GM19035 (cell line): ENCODE results near the gene LENG1.

Experiments
- ATAC-seq: cut with Tn5 transposase; IDR thresholded peaks from one replicate; pipeline ENCODE4 v1.9.1; 2021; ENCODE audit not compliant: unreplicated experiment

Gene LENG1

DNA sequence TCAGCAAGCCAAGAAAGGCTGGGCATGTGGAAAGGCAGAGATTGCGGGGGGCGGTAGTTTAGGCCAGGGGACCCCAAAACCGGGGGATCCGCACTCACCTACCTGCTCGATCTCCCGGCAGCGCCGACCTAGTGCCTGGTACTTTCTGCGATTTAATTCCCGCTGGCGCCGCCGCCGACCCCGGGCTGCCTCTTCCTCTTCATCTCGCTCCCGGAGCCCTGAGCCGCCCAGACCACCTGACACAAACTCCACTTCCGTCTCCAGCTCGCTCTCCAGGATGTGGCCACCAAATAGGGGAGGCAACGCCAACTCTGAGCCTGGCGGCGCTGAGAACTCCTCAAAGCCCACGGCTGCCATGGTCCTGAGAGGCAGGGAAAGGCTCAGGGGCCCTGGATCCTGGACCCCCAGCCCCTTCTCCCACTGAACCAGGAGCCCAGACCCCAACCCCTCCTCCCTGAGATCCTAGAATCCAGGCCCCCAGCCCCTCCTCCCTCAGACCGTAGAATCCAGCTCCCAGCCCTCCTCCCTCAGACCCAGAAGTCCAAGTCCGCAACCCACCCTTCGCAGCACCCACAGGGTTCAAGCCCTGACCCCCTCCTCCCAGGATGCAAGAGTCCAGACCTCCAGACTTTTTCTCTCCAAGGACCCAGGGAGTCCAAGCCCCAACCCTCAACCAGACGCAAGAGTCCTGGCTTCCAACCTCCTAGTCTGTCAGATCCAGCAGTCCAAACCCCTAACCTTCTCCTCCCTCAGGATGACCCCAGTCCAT is 45.0 kb downstream of the LENG1 start:
- ATAC-seq, result no peak

DNA sequence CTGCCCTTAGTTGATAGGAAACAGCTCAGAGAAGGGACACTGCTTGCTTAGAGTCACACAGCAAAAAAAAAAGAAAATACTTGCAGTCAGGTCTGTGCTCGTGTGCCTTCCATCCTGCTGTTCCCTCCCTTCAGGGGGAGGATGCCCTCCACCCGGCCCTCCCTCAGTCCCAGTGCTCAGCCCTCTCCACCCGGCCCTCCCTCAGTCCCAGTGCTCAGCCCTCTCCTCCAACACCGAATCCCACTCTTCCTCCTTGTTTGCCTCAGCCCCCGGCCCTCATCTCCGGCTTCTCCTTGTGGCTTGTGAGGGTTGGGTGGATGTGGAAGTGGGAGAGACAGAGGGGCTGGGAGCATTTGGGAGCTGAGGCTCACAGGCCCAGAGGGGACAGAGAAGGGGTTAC is 49.9 kb downstream of the LENG1 start:
- ATAC-seq, result no peak

DNA sequence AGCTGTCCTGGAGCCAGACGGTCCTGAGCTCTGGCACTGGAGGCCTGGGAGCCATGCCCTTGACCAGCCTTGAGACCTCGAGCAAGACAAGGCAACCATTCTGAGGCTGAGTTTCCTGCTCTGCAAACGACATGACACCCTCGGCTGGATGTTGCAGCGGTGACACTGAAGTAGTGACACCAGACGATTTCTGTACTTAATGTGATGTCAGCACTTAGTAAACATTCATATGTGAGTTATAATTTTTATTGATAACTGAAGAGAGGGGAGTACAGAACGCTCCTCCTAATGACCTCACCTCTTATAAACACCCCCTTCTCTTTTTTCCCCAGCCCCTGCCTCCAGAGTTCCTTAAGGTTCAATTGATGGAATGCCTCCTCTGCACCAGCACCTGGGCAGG is 51.0 kb downstream of the LENG1 start:
- no peak for ATAC-seq

DNA sequence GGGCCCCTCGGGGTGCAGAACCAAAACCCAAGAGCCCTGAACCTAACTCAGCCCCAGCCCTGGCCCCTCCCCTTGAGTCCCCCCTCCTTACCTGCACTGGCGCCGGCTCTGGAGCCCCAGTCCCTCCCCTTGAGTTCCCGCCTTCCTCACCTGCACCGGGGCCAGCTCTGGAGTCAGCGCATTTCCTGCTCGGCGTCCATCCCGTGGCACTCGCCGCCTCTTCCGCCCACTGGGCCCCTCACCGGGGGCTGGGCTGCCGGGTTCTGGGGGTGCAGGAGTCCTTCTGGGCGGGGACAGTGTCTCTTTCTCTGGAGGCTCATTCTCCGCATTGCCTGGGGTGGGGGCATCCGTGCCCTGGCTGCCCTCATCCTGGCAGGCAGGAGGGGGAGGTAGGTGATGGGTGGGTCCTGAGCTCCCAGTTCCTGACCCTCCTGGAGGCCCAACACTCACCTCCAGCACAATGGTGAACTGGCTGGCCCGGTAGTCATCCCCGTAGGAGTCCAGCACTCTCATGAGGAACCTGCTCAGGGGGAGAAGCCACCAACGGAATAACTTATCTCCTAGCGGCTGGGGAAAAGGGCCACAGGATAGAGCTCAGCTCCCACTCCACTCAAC is 51.5 kb downstream of the LENG1 start:
- no peak for ATAC-seq

DNA sequence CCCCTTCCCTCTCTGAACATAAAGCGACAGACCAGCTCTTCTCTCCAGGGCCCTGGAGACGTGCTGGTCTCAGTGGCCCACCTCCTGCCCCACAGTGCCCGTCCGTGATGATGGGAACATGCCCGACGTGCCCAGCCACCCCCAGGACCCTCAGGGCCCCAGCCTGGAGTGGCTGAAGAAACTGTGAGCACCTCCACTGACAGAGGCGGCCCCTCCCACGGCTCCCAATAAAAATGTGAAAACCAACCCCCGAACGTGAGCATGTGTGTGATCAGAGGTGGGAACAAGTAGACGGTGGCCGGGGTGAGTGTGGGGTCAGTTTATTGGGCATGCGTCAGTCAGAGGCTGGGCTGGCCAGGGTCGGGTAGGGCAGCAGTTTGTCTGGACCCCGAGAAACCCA is 52.8 kb downstream of the LENG1 start:
- no peak for ATAC-seq

DNA sequence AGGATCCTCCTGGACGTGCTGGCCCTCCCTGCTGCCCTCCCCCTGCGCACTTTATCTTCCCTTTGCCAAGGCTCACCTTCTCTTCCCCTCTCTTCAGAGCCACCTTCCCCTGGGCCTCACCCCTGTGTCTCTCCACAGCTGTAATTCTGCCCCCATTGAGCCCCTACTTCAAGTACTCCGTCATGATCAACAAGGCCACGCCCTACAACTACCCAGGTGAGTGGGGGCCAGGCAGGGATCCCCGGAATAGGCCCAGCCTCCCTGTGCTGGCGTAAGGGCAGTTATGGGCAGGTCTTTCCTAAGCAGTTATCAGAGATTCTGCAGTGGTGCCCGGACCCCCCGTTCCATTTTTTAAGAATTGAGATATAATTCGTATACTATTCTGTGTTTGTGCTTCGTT is 53.7 kb downstream of the LENG1 start:
- no peak for ATAC-seq
